Activated CD4-positive, alpha-beta T cell treated with anti-CD3 and anti-CD28 coated beads for 48 hours (primary cell): ENCODE data around the gene EXOSC5.
"Not testable (repeated sequence)": the region's sequence is repeated elsewhere in the genome, so short reads cannot be mapped to it uniquely, and the experiment has no call there.

Experiments used
- DNase-seq: peaks from one replicate; pipeline ENCODE4 v3.0.0-alpha.2; 2020

EXOSC5 gene

DNA sequence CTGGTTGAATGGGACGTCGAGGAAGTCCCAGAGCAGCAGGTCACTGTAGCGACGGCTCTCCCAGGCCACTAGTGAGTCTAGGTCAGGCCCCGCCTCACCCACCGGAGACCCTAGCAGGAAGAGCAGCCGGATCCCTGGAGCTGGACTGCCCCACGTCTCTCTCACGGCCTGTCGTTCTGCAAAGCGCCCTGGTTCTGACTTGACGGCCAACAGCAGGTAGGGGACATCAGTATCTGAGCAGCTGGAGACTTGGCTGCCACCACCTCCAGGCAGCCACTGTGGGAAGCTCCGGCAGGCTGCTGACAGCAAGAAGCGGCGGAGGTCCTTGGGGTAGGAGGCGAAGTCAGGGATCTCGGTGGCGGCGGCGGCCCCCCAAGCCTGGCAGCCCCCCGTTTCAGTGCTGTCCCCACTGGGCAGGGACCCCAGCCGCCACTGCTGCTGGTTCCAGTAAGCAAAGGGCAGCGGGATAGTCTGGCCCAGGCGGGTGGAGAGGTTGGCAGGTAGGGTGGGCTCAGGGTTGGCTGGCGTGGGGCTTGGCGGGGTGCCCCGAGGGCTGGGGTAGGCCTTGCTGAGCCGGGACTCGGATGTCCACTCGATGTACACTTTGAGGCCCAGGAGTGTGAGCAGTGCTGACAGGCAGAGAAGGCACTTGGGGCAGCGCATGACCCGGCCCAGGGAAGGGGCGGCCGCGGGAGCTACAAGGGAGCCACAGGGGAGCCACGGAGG is 29.1 kb upstream of the EXOSC5 start:
- DNase-seq = no peak

GRCh38 chr19:41425174-41426115 is 28.3 kb upstream of the EXOSC5 start:
- DNase-seq = no peak

GRCh38 chr19:41424335-41425173 is 27.4 kb upstream of the EXOSC5 start:
- DNase-seq = no peak

DNA sequence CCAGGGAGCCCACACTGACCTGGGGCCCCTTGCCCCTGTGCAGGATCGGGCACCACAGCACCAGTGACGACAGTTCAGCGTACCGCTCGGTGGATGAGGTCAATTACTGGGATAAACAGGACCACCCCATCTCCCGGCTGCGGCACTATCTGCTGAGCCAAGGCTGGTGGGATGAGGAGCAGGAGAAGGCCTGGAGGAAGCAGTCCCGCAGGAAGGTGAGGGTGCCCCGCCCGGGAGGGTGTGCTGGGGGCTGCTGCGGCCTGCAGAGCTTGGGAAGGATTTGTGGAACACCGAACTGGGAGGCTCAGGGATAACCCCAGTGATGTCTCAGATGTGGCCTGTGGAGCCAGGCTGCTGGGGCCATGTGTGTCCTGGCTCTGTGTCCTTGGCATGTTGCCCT is 25.8 kb upstream of the EXOSC5 start:
- DNase-seq = no peak

- no peak for DNase-seq
Measured at GRCh38 chr19:41422456-41422855, 25.3 kb upstream of the EXOSC5 start.

GRCh38 chr19:41421973-41422372 is 24.8 kb upstream of the EXOSC5 start:
- DNase-seq = no peak

- DNase-seq = no peak
Measured at GRCh38 chr19:41421314-41421713, 24.2 kb upstream of the EXOSC5 start.

DNA sequence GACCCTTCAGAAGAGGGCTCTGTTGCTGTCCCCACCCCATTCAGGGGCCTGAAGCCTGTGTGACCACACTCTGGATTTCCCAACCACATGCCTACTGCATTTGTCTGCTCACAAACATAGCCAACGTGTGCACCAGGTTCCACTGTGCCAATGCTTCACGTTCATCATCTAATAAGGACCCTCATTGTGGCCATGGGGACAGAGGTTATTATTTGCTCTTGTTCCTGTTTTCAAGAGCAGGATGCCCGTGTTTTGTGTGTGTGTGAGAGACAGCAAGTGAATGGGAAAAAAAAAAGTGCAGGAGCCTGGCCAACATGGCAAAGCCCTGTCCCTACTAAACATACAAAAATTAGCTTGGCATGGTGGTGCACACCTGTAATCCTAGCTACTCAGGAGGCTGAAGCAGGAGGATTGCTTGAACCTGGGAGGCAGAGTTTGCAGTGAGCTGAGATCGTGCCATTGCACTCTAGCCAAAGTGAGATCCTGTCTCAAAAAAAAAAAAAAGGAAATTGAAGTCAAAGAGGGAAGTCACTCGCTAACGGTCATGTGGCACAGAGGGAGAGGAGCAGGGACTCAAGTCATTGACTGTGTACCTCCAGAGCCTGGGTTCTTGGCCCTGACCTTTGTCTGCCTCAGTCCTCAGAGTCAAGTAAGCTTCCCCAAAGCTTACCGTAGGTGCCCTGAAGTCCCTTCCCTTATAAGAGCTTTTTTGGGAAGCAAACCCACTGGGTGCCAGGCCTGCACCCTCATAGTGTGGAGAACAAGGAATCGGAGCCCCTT is 23.1 kb upstream of the EXOSC5 start:
- no peak for DNase-seq

DNA sequence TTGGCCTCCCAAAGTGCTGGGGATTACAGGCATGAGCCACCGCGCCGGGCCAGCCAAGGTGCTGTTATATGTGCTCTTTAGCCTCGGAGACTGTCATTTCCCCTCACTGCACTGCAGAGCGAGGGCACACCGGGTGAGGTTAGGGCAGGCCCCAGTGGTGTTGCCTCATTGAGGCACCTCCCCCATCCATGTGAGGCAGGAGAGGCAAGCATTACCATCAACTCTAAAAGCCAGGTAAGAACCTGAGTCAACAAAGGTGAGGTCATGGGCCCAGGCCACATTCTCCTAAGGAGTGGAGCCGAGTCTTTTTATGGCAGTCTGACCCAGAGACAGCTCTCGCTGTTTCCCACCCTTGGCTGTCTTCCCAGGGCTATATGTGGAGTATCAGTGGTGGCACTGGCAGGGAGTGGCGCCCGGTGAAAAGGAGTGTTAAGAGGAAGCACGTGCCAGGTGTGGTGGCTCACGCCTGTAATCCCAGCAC is 19.1 kb upstream of the EXOSC5 start:
- no peak for DNase-seq

DNA sequence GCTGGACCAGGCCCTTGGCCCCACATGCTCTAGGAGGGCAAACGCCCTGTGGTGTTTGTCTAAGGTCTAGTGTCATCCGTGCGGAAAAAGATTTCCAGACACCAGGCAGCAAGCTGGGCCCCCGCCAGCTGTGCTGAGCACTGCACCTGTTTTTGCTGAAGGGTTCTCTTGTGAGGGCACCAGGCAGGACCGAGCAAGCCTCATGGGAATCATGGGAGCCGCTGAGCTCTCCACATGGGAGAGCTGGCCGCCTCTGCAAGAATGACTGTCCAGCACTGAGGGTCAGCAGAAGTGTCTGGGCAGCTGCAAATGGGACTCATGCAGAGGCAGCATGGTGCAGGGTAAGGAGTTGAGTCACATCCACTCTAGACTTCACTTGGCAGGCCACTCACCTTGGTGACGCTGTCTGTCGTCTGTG is 18.0 kb upstream of the EXOSC5 start:
- no peak for DNase-seq

DNA sequence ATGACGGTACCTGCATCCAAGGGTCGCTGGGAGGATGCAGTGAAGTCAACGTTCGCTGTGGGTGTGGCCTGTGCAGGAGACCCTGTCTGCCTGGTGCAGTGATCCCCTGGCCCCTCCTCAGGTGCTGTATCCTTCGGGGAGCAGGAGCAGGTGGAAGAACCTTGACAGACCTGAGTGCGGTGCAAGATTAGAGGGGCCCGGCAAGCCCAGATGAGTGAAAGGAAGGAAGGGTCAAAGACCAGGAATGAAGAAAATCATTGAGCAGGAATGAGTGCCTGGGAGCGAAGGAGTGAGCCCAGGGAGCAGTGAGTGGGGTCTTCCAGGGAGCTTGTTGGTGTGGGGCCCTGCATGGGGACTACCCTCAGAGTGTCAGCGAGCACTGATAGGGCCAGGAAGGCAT is 17.3 kb upstream of the EXOSC5 start:
- DNase-seq = no peak

DNA sequence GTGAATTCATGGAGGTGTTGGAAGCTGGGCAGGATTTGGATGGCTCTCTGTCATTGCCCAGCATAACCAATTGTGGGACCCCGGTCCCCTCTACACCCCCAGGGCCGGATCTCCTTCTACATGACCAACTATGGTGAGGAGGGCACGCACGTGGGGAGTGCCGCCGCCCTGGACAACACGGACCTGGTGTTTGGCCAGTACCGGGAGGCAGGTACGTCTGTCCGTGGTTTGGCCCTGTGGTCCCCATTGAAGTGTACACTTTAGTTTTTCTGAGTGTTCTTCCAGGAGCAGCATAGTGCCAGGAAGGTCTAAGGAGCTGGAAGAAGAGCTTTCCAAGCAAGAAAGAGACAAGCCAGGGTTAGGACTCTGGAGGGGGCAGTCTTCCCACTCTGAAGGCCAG is 16.8 kb upstream of the EXOSC5 start:
- no peak for DNase-seq

- no peak for DNase-seq
Measured at GRCh38 chr19:41412953-41413352, 15.8 kb upstream of the EXOSC5 start.

GRCh38 chr19:41411968-41412265 is 14.8 kb upstream of the EXOSC5 start:
- no peak for DNase-seq

- DNase-seq = no peak
Measured at GRCh38 chr19:41411100-41411967, 14.2 kb upstream of the EXOSC5 start.

GRCh38 chr19:41410336-41411054 is 13.3 kb upstream of the EXOSC5 start:
- no peak for DNase-seq

GRCh38 chr19:41409288-41409687 is 12.1 kb upstream of the EXOSC5 start:
- no peak for DNase-seq

- DNase-seq = not testable (repeated sequence)
Measured at GRCh38 chr19:41408846-41409245, 11.7 kb upstream of the EXOSC5 start.

DNA sequence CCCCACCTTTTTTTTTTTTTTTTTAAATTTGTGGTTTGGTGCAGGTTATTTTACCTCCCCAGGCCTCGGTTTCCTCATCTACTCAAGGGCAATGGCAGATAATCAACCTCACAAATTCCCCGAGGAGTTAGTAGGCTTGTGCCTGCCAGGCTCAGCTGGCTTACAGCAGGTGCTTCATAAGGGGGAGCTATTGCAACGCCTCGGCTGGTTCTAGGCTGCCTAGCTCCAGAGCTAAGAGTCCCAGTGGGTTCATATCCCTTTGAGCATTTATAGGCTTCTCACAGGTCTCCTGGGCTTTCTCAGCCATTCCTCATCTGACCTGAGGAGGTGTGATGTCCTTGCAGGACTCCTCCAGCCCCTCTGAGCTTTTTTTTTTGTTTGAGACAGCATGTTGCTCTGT is 11.1 kb upstream of the EXOSC5 start:
- DNase-seq = no peak

DNA sequence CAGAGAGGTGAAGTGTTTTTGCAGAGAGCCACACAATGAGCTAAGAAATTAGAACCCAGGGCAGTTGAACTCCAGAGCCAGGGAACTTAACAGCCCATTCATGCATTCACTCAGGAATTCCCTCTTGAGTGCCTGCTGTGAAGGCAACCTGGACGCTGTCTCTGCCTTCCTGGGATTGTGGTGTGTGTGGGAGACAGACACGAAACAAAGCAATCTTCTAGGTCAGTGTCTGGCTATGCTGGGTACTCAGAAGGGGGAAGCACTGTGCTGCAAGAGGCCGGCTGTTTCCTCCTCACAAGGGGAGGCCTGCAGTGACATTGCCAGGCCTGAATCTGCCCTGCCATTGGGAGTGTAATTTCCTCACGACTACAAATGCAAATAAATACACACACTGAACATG is 10.1 kb upstream of the EXOSC5 start:
- DNase-seq = no peak

DNA sequence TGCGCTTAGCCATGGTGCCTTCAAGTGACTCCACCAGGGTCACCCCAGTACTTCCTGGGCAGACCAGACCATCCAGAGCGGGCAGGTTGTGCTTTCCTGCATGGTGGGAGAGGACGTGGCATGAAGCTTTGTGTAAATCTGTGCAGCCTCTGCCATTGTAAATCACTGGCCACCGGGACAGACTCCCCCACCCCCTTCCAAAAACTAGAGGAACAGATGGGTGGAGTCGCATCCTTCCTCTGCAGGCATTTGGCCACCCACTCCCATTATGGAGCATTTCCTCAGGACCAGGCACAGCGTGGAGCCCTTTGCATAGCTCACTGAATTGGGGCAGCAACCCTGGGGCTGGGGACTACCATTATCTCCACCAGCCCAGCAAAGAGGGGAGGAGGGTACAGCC is 8.6 kb upstream of the EXOSC5 start:
- DNase-seq = no peak
